ENCODE measurements around the gene ARHGAP8. TPM values are rescaled to one million over a fixed set of nuclear protein-coding genes. Genes with fewer than 3 reads are reported as not detected.
"Not testable (repeated sequence)": the region's sequence is repeated elsewhere in the genome, so short reads cannot be mapped to it uniquely, and the experiment has no call there.

Gene ARHGAP8
- total RNA-seq, 1 donor from 2014 or later: not detected

- no peak for DNase-seq
- intact Hi-C loops (cut with DNase I): no loop called here
- ATAC-seq (ENCODE audit: poor library complexity): no peak
Observed at GRCh38 chr22:44888491-44889254, 136.3 kb downstream of the ARHGAP8 start.

GRCh38 chr22:44889255-44889878 lies 137.0 kb downstream of the ARHGAP8 start:
- ATAC-seq (ENCODE audit: poor library complexity) (no peak), DNase-seq (no peak)
- intact Hi-C loops (cut with DNase I): no loop called here

- no peak for DNase-seq
- no peak for ATAC-seq (ENCODE audit: poor library complexity)
- intact Hi-C loops (cut with DNase I): loop anchor here (5.0 kb wide), 1 partner anchor 207 kb away; no protein-coding TSS in a partner anchor
Observed at GRCh38 chr22:44890416-44891292, 138.3 kb downstream of the ARHGAP8 start.

GRCh38 chr22:44891293-44891747 lies 138.9 kb downstream of the ARHGAP8 start:
- DNase-seq: no peak

GRCh38 chr22:44891791-44892190 lies 139.4 kb downstream of the ARHGAP8 start:
- intact Hi-C loops (cut with DNase I): loop anchor here (5.0 kb wide), 1 partner anchor 206 kb away; no protein-coding TSS in a partner anchor
- DNase-seq: no peak

More at GRCh38 chr22:44891293-44891747, 138.9 kb downstream of the ARHGAP8 start:
- intact Hi-C loops (cut with DNase I): loop anchor here (5.0 kb wide), 1 partner anchor 206 kb away; no protein-coding TSS in a partner anchor
- no peak for ATAC-seq (ENCODE audit: poor library complexity)

GRCh38 chr22:44892243-44892642 lies 139.9 kb downstream of the ARHGAP8 start:
- ATAC-seq (ENCODE audit: poor library complexity) (no peak), DNase-seq (no peak)
- intact Hi-C loops (cut with DNase I): loop anchor here (5.0 kb wide), 1 partner anchor 205 kb away; no protein-coding TSS in a partner anchor

More at GRCh38 chr22:44891791-44892190, 139.4 kb downstream of the ARHGAP8 start:
- no peak for ATAC-seq (ENCODE audit: poor library complexity)

GRCh38 chr22:44892803-44893730 lies 140.7 kb downstream of the ARHGAP8 start:
- intact Hi-C loops (cut with DNase I): loop anchor here (5.0 kb wide), 1 partner anchor 204 kb away; no protein-coding TSS in a partner anchor
- no peak for DNase-seq
- ATAC-seq (ENCODE audit: poor library complexity): no peak

- no peak for DNase-seq
- no peak for ATAC-seq (ENCODE audit: poor library complexity)
- intact Hi-C loops (cut with DNase I): loop anchor here (5.0 kb wide), 1 partner anchor 204 kb away; no protein-coding TSS in a partner anchor
Observed at GRCh38 chr22:44893731-44894080, 141.3 kb downstream of the ARHGAP8 start.

GRCh38 chr22:44894321-44894720 lies 141.9 kb downstream of the ARHGAP8 start:
- DNase-seq (no peak), ATAC-seq (ENCODE audit: poor library complexity) (no peak)
- intact Hi-C loops (cut with DNase I): loop anchor here (5.0 kb wide), 1 partner anchor 203 kb away; no protein-coding TSS in a partner anchor

GRCh38 chr22:44894782-44895181 lies 142.4 kb downstream of the ARHGAP8 start:
- DNase-seq (no peak), ATAC-seq (ENCODE audit: poor library complexity) (no peak)
- intact Hi-C loops (cut with DNase I): loop anchor here (5.0 kb wide), 1 partner anchor 203 kb away; no protein-coding TSS in a partner anchor

GRCh38 chr22:44895296-44896055 lies 143.1 kb downstream of the ARHGAP8 start:
- DNase-seq (no peak), ATAC-seq (ENCODE audit: poor library complexity) (no peak)
- intact Hi-C loops (cut with DNase I): no loop called here

- no peak for DNase-seq
- intact Hi-C loops (cut with DNase I): no loop called here
- ATAC-seq (ENCODE audit: poor library complexity): no peak
Observed at GRCh38 chr22:44898236-44898635, 145.9 kb downstream of the ARHGAP8 start.

GRCh38 chr22:44901301-44901700 lies 148.9 kb downstream of the ARHGAP8 start:
- DNase-seq (no peak), ATAC-seq (ENCODE audit: poor library complexity) (no peak)
- intact Hi-C loops (cut with DNase I): no loop called here

GRCh38 chr22:44903164-44903563 lies 150.8 kb downstream of the ARHGAP8 start:
- ATAC-seq (ENCODE audit: poor library complexity); DNase-seq; intact Hi-C loops (cut with DNase I): not testable (repeated sequence)

GRCh38 chr22:44904492-44905152 lies 152.2 kb downstream of the ARHGAP8 start:
- DNase-seq; intact Hi-C loops (cut with DNase I): not testable (repeated sequence)
- ATAC-seq (ENCODE audit: poor library complexity): peak; percentile 70

GRCh38 chr22:44906248-44906936 lies 154.0 kb downstream of the ARHGAP8 start:
- intact Hi-C loops (cut with DNase I): no loop called here
- ATAC-seq (ENCODE audit: poor library complexity) (no peak), DNase-seq (no peak)
